ENCODE measurements around the gene MIAT. TPM values are rescaled to one million over a fixed set of nuclear protein-coding genes. Genes with fewer than 3 reads are reported as not detected.

MIAT gene
- total RNA-seq, 4 donors from 2014 or later: 0.72 to 7.6 (median 1.1) TPM

GRCh38 chr22:26708256-26709009 is 51.0 kb downstream of the MIAT start:
- Histone ChIP-seq H3K4me3 (no peak overlapping the region), H3K9me3 (no peaks in the 10 kb centered on the region), H3K27me3 (no peaks in the 10 kb centered on the region), H3K4me1 (no peaks in the 10 kb centered on the region), H3K27ac (no peak overlapping the region), H3K36me3 (no peaks in the 10 kb centered on the region)
- DNase-seq (ENCODE audit: low spot score in 2 of 2): no peak
- TF ChIP-seq POLR2A (IDR thresholded peaks at IDR 0.05): no peak
- no peak for TF ChIP-seq CTCF (IDR thresholded peaks at IDR 0.05)
- WGBS: 74% methylated on average over 7 of the region's 7 CpGs

- TF ChIP-seq CTCF (IDR thresholded peaks at IDR 0.05) (no peak), POLR2A (IDR thresholded peaks at IDR 0.05) (no peak), EP300 (IDR thresholded peaks at IDR 0.05) (no peak), POLR2AphosphoS5 (IDR thresholded peaks at IDR 0.05) (no peak)
- Histone ChIP-seq H3K36me3 (no peaks in the 10 kb centered on the region), H3K27ac (no peak overlapping the region), H3K9me3 (no peaks in the 10 kb centered on the region), H3K4me3 (no peak overlapping the region), H3K27me3 (no peaks in the 10 kb centered on the region), H3K4me1 (no peaks in the 10 kb centered on the region)
- DNase-seq (ENCODE audit: low spot score in 2 of 2): no peak
- WGBS: 96% methylated on average over 3 of the region's 3 CpGs
These were observed 52.4 kb downstream of the MIAT start for GRCh38 chr22:26709617-26710390.

GRCh38 chr22:26711205-26711963 is 54.0 kb downstream of the MIAT start:
- DNase-seq (ENCODE audit: low spot score in 2 of 2): no peak
- Histone ChIP-seq H3K9me3 (no peaks in the 10 kb centered on the region), H3K4me1 (no peaks in the 10 kb centered on the region), H3K36me3 (no peaks in the 10 kb centered on the region), H3K27ac (no peak overlapping the region), H3K27me3 (no peaks in the 10 kb centered on the region), H3K4me3 (no peak overlapping the region)
- TF ChIP-seq POLR2AphosphoS5 (IDR thresholded peaks at IDR 0.05) (no peak), POLR2A (IDR thresholded peaks at IDR 0.05) (no peak)
- WGBS: 62% methylated on average over 2 of the region's 4 CpGs

GRCh38 chr22:26712158-26712557 is 54.8 kb downstream of the MIAT start:
- 71% methylated on average over 8 of the region's 8 CpGs for WGBS
- Histone ChIP-seq H3K27ac (no peak overlapping the region), H3K27me3 (no peaks in the 10 kb centered on the region), H3K4me3 (no peak overlapping the region), H3K36me3 (peaks cover 2% of the 10 kb centered on the region), H3K4me1 (no peaks in the 10 kb centered on the region), H3K9me3 (no peaks in the 10 kb centered on the region)
- no peak for DNase-seq (ENCODE audit: low spot score in 2 of 2)
- no peak for TF ChIP-seq POLR2A (IDR thresholded peaks at IDR 0.05)

GRCh38 chr22:26713823-26714449 is 56.5 kb downstream of the MIAT start:
- no peaks in the 10 kb centered on the region for H3K27me3 ChIP-seq
- no peaks in the 10 kb centered on the region for H3K4me1 ChIP-seq
- WGBS: 73% methylated on average over 12 of the region's 12 CpGs
- TF ChIP-seq CTCF (IDR thresholded peaks at IDR 0.05) (no peak), POLR2AphosphoS5 (IDR thresholded peaks at IDR 0.05) (no peak), POLR2A (IDR thresholded peaks at IDR 0.05) (no peak), EP300 (IDR thresholded peaks at IDR 0.05) (no peak)
- no peaks in the 10 kb centered on the region for H3K9me3 ChIP-seq
- H3K36me3 ChIP-seq: peaks cover 19% of the 10 kb centered on the region
- DNase-seq (ENCODE audit: low spot score in 2 of 2): no peak
- H3K27ac ChIP-seq: no peak overlapping the region
- no peak overlapping the region for H3K4me3 ChIP-seq
